GM12874 (cell line): ENCODE results near the gene DYRK1B.

ENCODE experiments used
- CTCF ChIP-seq: IDR thresholded peaks from 2 replicates; pipeline ENCODE4 v1.5.1; 2011; ENCODE audit warnings: low read depth, mild to moderate bottlenecking, control low read depth, low read length, moderate library complexity; ENCODE audit not compliant: insufficient read depth

The DYRK1B gene

GRCh38 chr19:39843919-39844793 lies 10.2 kb upstream of the DYRK1B start:
- peak; percentile 63 for TF ChIP-seq CTCF

GRCh38 chr19:39842693-39843435 lies 8.9 kb upstream of the DYRK1B start:
- no peak for TF ChIP-seq CTCF

- TF ChIP-seq CTCF = no peak
Observed at GRCh38 chr19:39841041-39841440, 7.1 kb upstream of the DYRK1B start.

- TF ChIP-seq CTCF = no peak
Observed at GRCh38 chr19:39840492-39840891, 6.5 kb upstream of the DYRK1B start.

GRCh38 chr19:39839678-39840327 lies 5.8 kb upstream of the DYRK1B start:
- TF ChIP-seq CTCF = no peak

- no peak for TF ChIP-seq CTCF
Observed at GRCh38 chr19:39838569-39838968, 4.6 kb upstream of the DYRK1B start.

- TF ChIP-seq CTCF = no peak
Observed at GRCh38 chr19:39837978-39838377, 4.0 kb upstream of the DYRK1B start.
